ENCODE results near the gene SNRPA1.

DNA sequence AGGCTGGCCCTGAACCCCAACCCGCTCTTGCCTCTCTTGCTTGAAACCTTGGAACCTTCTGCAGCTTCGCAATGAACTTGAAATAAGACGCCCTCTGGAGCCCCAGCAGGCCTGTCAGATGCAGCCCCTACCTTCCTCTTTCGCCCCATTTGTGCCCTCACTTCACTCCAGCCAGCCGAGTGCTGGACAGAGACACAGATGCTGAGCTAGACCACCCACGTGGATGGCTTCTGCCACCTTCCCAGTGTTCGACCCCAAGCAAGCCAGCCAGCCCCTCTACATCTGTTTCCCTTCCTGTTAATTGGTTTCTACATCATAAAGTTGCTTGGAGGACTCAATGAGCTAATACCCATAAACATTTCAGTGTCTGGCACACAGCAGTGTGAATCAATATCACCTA lies 23.8 kb upstream of the SNRPA1 start:
- TF ChIP-seq, protein P1, sequence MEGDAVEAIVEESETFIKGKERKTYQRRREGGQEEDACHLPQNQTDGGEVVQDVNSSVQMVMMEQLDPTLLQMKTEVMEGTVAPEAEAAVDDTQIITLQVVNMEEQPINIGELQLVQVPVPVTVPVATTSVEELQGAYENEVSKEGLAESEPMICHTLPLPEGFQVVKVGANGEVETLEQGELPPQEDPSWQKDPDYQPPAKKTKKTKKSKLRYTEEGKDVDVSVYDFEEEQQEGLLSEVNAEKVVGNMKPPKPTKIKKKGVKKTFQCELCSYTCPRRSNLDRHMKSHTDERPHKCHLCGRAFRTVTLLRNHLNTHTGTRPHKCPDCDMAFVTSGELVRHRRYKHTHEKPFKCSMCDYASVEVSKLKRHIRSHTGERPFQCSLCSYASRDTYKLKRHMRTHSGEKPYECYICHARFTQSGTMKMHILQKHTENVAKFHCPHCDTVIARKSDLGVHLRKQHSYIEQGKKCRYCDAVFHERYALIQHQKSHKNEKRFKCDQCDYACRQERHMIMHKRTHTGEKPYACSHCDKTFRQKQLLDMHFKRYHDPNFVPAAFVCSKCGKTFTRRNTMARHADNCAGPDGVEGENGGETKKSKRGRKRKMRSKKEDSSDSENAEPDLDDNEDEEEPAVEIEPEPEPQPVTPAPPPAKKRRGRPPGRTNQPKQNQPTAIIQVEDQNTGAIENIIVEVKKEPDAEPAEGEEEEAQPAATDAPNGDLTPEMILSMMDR (IDR thresholded peaks at IDR 0.05; ENCODE audit: low read depth, low read length): no peak
- TF ChIP-seq, protein P2, sequence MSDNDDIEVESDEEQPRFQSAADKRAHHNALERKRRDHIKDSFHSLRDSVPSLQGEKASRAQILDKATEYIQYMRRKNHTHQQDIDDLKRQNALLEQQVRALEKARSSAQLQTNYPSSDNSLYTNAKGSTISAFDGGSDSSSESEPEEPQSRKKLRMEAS (IDR thresholded peaks at IDR 0.05; ENCODE audit: low read depth, low read length): peak; percentile 94
- TF ChIP-seq POLR2A (IDR thresholded peaks at IDR 0.05; ENCODE audit: extremely low read depth, insufficient read length) (no peak), MYC (IDR thresholded peaks at IDR 0.05; ENCODE audit: low read depth, low read length) (peak; percentile 65; the same call in 1 of the 2 replicates)
